HG02938 (cell line): ENCODE data around the gene ENGASE.

ENCODE experiments used
- ATAC-seq: cut with Tn5 transposase; IDR thresholded peaks from one replicate; pipeline ENCODE4 v1.9.1; 2021; ENCODE audit warnings: mild to moderate bottlenecking, moderate library complexity; ENCODE audit not compliant: unreplicated experiment

Gene ENGASE

GRCh38 chr17:79113699-79114457, 39.3 kb downstream of the ENGASE start:
- ATAC-seq: no peak

GRCh38 chr17:79114458-79115301, 40.1 kb downstream of the ENGASE start:
- no peak for ATAC-seq

- ATAC-seq: no peak
Measured at GRCh38 chr17:79115487-79115886, 40.9 kb downstream of the ENGASE start.

- no peak for ATAC-seq
Measured at GRCh38 chr17:79116575-79117368, 42.1 kb downstream of the ENGASE start.

- no peak for ATAC-seq
Measured at GRCh38 chr17:79117905-79118487, 43.4 kb downstream of the ENGASE start.

- ATAC-seq: no peak
Measured at GRCh38 chr17:79118924-79119323, 44.3 kb downstream of the ENGASE start.

- ATAC-seq: no peak
Measured at GRCh38 chr17:79120259-79120658, 45.6 kb downstream of the ENGASE start.

- no peak for ATAC-seq
Measured at GRCh38 chr17:79123988-79124387, 49.4 kb downstream of the ENGASE start.

- ATAC-seq: no peak
Measured at GRCh38 chr17:79124513-79125209, 50.0 kb downstream of the ENGASE start.

GRCh38 chr17:79125503-79125902, 50.9 kb downstream of the ENGASE start:
- ATAC-seq: no peak

GRCh38 chr17:79126139-79126538, 51.5 kb downstream of the ENGASE start:
- no peak for ATAC-seq

GRCh38 chr17:79127534-79128135, 53.0 kb downstream of the ENGASE start:
- ATAC-seq: no peak

GRCh38 chr17:79129523-79129922, 54.9 kb downstream of the ENGASE start:
- no peak for ATAC-seq

- no peak for ATAC-seq
Measured at GRCh38 chr17:79130536-79131273, 56.1 kb downstream of the ENGASE start.

GRCh38 chr17:79131274-79131635, 56.6 kb downstream of the ENGASE start:
- ATAC-seq: no peak

- no peak for ATAC-seq
Measured at GRCh38 chr17:79131701-79132100, 57.1 kb downstream of the ENGASE start.

- no peak for ATAC-seq
Measured at GRCh38 chr17:79132271-79133064, 57.8 kb downstream of the ENGASE start.

- ATAC-seq: no peak
Measured at GRCh38 chr17:79133214-79133613, 58.6 kb downstream of the ENGASE start.

- no peak for ATAC-seq
Measured at GRCh38 chr17:79133985-79134384, 59.4 kb downstream of the ENGASE start.
